ENCODE measurements around the gene SH3BP4. TPM values are rescaled to one million over a fixed set of nuclear protein-coding genes. Genes with fewer than 3 reads are reported as not detected.

Gene SH3BP4
- total RNA-seq, 1 donor = 49.7 TPM

DNA sequence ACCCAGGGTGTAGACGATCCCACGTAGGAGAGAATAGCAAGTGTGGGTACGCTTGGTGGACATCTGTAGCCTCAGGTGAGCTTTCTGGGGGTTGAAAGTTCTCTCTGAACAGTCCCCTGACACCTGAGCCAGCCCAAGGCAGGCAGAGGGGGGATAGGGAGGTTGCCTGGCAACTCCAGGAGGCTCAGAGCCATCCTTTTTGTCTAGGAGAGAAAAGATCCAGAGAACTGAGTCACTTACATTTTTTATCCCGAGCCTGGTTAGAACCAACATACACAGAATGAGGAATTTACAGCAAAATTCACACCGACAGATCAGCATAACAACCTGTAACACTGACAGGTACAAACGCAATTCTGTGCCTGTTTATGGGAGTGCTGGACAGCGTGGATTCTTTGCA lies 113.2 kb downstream of the SH3BP4 start:
- TF ChIP-seq CTCF (IDR thresholded peaks at IDR 0.05; ENCODE audit: insufficient read depth, low read length) = no peak
- H3K4me3 ChIP-seq (ENCODE audit: low read depth, low read length) = no peak overlapping the region
- DNase-seq (ENCODE audit: low read depth) = no peak

- no peak overlapping the region for H3K4me3 ChIP-seq (ENCODE audit: low read depth, low read length)
- DNase-seq (ENCODE audit: low read depth) = no peak
- no peak for TF ChIP-seq CTCF (IDR thresholded peaks at IDR 0.05; ENCODE audit: insufficient read depth, low read length)
Observed at GRCh38 chr2:235066490-235066889, 114.7 kb downstream of the SH3BP4 start.

DNA sequence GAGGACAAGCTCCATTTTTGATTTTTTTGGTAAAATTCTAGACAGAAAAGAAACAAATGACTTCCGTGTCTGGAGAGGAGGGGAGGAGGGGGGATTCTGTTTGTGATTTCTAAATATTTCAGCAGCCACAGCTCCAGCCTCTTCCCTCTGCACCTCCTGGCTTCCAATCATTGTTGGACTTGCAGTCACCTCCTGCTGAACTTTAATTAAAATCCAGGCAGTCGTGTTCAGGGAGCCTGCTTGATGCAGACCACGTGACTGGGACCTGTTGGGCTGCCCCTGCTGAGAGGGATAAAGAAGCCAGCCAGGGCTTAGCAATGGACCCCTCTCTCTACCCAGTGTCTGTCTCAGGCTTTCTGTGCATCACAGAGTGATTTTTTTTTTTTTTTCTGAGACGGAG lies 115.1 kb downstream of the SH3BP4 start:
- TF ChIP-seq CTCF (IDR thresholded peaks at IDR 0.05; ENCODE audit: insufficient read depth, low read length) = no peak
- H3K4me3 ChIP-seq (ENCODE audit: low read depth, low read length) = no peak overlapping the region
- DNase-seq (ENCODE audit: low read depth) = no peak

DNA sequence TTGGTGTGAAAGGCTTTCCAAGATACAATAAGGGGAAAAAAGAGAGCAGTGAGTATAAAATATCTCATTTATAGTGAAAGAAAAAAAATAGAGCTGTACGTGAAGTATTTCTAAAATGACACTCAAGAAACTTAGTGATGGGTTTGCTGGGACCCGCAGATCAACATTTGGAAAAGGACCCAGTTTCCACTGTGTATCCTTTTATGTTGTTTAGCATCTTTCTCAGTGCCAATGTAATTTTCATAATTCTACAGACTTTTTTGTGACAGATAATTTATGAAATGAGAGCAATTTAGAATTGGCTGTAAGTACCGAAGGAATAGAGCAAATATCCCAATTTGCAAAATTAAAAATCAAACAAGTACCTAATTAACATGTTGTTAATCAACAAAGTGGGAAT lies 116.9 kb downstream of the SH3BP4 start:
- TF ChIP-seq CTCF (IDR thresholded peaks at IDR 0.05; ENCODE audit: insufficient read depth, low read length) = no peak
- DNase-seq (ENCODE audit: low read depth) = no peak

DNA sequence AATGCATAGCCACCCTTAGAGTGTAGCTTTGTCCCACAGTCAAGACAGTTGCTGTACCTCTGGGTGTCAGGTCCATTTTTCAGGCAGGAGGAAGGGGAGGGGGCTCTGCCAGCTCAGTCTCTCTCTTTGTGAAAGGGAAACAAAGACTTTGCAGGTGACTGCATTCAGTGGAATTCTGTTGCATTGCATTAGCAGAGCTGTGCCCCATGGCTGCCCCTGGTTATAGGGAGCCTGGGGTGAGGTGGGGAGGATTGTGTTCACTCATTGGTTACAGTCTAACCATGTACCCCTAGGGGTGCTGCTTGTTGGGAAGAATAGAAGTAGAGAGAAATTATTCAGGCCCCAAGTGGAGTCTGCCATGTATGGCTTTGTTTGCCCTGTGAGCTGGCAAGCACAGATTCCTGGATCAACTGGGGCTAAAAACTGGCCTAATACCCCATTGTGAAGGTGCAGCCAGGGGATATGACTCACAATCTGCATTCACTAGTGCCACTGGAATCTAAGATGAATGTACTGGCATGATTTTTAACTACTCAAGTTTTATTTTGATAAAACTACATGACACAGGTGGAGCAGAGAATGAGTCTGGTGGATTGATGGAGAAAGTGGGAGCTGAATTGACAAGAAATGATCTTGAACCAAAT lies 118.4 kb downstream of the SH3BP4 start:
- no peak overlapping the region for H3K4me3 ChIP-seq (ENCODE audit: low read depth, low read length)
- TF ChIP-seq CTCF (IDR thresholded peaks at IDR 0.05; ENCODE audit: insufficient read depth, low read length) = no peak
- peak; percentile 54 for DNase-seq (ENCODE audit: low read depth)

More for the DNA sequence above, 116.9 kb downstream of the SH3BP4 start:
- H3K4me3 ChIP-seq (ENCODE audit: low read depth, low read length) = no peak overlapping the region

- DNase-seq (ENCODE audit: low read depth) = no peak
- H3K4me3 ChIP-seq (ENCODE audit: low read depth, low read length) = no peak overlapping the region
- no peak for TF ChIP-seq CTCF (IDR thresholded peaks at IDR 0.05; ENCODE audit: insufficient read depth, low read length)
Observed at GRCh38 chr2:235073868-235074413, 122.1 kb downstream of the SH3BP4 start.

DNA sequence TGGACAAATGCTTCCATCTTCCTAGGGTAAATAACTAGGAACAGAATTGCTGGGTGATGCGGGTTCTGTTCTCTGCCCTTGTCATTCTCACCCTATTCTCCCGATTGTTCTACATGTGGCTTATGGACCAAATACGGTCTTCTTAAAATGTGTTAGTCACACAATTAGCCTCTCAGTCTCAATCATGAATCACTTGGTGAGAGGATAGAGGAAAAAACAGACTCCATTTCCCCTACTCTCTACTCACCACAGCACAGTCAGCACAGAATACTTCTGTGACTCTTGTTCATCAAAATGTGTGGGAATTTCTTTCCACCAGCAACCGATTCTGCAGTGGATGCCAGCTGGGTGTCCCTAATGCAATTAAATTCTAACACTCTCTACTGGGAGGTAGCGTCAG lies 125.2 kb downstream of the SH3BP4 start:
- no peak for TF ChIP-seq CTCF (IDR thresholded peaks at IDR 0.05; ENCODE audit: insufficient read depth, low read length)
- no peak overlapping the region for H3K4me3 ChIP-seq (ENCODE audit: low read depth, low read length)
- DNase-seq (ENCODE audit: low read depth) = no peak

Measured in fibroblast of the aortic adventitia (primary cell).